GM23338 (cell line): Measurements from ENCODE around the gene TUBA8.

ENCODE experiments used
- NANOG ChIP-seq: IDR thresholded peaks from 2 replicates; pipeline ENCODE4 v1.6.1; 2016; ENCODE audit warnings: antibody characterized with exemption, borderline replicate concordance
- POLR2AphosphoS5 ChIP-seq: IDR thresholded peaks from 2 replicates; pipeline ENCODE4 v1.6.1; 2016; ENCODE audit warnings: antibody characterized with exemption, low read depth
- TF ChIP-seq, protein P1 (sequence below), 2 experiments: fragments of 200-600 bp in 1 of 2; sonication (generic) in 1 of 2; conservative IDR thresholded peaks; 2 replicates each; pipeline versions ENCODE4 v1.5.1 to v1.6.1; 2016 to 2017; ENCODE audit warnings: antibody characterized with exemption in 2 of 2, low read depth in 2 of 2, mild to moderate bottlenecking in 2 of 2, moderate library complexity in 1 of 2

GRCh38 chr22:18121506-18121905 is 10.9 kb downstream of the TUBA8 start:
- TF ChIP-seq, protein P1, sequence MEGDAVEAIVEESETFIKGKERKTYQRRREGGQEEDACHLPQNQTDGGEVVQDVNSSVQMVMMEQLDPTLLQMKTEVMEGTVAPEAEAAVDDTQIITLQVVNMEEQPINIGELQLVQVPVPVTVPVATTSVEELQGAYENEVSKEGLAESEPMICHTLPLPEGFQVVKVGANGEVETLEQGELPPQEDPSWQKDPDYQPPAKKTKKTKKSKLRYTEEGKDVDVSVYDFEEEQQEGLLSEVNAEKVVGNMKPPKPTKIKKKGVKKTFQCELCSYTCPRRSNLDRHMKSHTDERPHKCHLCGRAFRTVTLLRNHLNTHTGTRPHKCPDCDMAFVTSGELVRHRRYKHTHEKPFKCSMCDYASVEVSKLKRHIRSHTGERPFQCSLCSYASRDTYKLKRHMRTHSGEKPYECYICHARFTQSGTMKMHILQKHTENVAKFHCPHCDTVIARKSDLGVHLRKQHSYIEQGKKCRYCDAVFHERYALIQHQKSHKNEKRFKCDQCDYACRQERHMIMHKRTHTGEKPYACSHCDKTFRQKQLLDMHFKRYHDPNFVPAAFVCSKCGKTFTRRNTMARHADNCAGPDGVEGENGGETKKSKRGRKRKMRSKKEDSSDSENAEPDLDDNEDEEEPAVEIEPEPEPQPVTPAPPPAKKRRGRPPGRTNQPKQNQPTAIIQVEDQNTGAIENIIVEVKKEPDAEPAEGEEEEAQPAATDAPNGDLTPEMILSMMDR (conservative IDR thresholded peaks at IDR 0.05; ENCODE audit: low read depth in 2 of 2), result no peak
- TF ChIP-seq POLR2AphosphoS5 (no peak), NANOG (no peak)
